ENCODE results near the gene COL18A1.

The COL18A1 gene

DNA sequence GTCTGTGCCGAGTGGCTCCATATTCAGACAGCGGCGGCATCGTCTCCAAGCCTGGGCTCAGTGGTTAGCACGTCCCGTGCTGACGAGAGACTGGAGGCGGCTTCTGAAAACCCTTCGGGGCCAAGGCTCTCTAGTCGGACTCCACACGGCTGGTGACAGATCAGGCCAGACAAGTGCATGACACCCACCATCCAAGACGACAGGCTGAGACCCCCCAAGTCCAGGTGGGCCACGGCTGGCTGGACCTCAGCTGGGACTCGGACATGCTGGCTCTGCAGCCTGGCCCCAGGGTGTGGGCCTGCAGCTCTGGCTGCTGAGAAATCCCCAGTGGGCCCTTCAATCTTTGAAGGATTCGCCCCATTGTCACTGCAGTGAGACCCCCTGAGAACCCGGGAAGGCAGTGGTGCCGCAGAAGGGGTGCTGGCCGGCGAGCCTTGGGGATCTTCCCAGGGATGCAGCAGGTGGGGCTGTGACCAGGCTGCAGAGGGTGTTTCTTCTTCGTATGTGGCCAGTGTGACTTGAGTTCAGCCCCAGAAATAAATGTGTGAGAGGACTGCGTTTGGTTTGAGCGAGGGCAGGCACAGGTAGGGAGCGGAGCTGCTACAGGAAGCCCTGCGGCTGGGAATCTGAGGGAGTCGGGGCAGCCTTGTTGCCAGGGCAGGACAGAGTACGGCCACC is 153.2 kb downstream of the COL18A1 start:
- ATAC-seq, result no peak
- no peak for TF ChIP-seq GLIS3 (CRISPR knock-in tag; IDR thresholded peaks at IDR 0.05)
- TF ChIP-seq ZNF70 (CRISPR knock-in tag; IDR thresholded peaks at IDR 0.05), result no peak
- no peak for TF ChIP-seq ISL1 (CRISPR knock-in tag; IDR thresholded peaks at IDR 0.05)
- no peak for TF ChIP-seq ZFP30 (CRISPR knock-in tag; IDR thresholded peaks at IDR 0.05)
- no peak for TF ChIP-seq ZC3H10 (CRISPR knock-in tag; IDR thresholded peaks at IDR 0.05)
- no peak for TF ChIP-seq TOX (CRISPR knock-in tag; IDR thresholded peaks at IDR 0.05; ENCODE audit: borderline replicate concordance)
- TF ChIP-seq ZNF565 (CRISPR knock-in tag; conservative IDR thresholded peaks at IDR 0.05; ENCODE audit: low read depth), result no peak
- TF ChIP-seq, protein P1, sequence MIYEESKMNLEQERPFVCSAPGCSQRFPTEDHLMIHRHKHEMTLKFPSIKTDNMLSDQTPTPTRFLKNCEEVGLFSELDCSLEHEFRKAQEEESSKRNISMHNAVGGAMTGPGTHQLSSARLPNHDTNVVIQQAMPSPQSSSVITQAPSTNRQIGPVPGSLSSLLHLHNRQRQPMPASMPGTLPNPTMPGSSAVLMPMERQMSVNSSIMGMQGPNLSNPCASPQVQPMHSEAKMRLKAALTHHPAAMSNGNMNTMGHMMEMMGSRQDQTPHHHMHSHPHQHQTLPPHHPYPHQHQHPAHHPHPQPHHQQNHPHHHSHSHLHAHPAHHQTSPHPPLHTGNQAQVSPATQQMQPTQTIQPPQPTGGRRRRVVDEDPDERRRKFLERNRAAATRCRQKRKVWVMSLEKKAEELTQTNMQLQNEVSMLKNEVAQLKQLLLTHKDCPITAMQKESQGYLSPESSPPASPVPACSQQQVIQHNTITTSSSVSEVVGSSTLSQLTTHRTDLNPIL (CRISPR knock-in tag; IDR thresholded peaks at IDR 0.05; ENCODE audit: low read depth), result no peak
- no peak for TF ChIP-seq ZFP3 (CRISPR knock-in tag; IDR thresholded peaks at IDR 0.05)
- no peak for TF ChIP-seq RARB (CRISPR knock-in tag; IDR thresholded peaks at IDR 0.05)
- no peak for TF ChIP-seq CSRNP3 (CRISPR knock-in tag; IDR thresholded peaks at IDR 0.05)
- TF ChIP-seq TSHZ2 (CRISPR knock-in tag; IDR thresholded peaks at IDR 0.05), result no peak
- no peak for TF ChIP-seq ESRRG (CRISPR knock-in tag; IDR thresholded peaks at IDR 0.05)
- TF ChIP-seq OSR1 (CRISPR knock-in tag; IDR thresholded peaks at IDR 0.05), result no peak
- no peak for TF ChIP-seq PATZ1 (CRISPR knock-in tag; IDR thresholded peaks at IDR 0.05; ENCODE audit: borderline replicate concordance)

DNA sequence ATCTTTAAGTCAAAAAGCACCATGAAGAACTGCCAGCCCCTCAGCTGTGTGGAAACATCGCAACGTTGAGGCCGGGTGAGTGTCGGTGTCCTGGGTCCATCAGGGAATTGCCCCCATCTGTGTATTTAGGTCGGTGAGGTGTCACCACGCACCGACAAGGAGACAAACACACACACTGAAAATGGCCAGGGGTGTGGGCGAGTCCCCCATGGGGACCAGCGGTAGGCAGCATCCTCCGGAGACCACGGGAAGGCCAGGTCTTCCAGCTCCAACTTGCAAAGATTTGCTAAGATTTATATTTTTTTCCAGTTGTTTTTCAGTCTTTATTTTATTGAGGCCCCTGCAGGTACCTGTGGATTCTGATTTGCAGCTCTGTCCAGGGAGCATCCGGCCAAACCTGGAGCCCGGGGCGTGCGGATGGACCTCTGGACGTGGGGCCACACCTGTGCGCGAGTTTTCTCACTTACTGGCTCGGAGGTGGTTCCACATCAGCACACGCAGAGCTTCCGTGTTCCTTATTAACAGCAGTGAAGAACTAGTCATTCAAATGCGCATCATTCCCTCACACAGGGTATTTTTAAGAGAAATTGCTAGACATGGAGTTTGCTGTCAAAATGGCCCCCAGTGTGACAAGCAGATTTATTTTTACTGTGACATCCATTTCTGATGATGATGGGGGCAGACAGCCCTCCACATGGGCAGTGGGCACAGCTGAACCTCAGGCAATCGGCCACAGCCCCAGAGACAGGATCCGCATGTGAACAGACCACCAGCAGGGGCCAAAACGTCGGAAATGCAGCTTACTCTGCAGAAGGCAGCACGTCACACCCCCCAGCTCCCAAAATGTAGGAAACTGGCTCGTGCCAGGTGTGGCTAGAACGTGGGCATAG is 154.5 kb downstream of the COL18A1 start:
- TF ChIP-seq PATZ1 (CRISPR knock-in tag; IDR thresholded peaks at IDR 0.05; ENCODE audit: borderline replicate concordance) (no peak), POU6F1 (CRISPR knock-in tag; IDR thresholded peaks at IDR 0.05; ENCODE audit: borderline replicate concordance, low read depth) (no peak), RARB (CRISPR knock-in tag; IDR thresholded peaks at IDR 0.05) (no peak), ESRRG (CRISPR knock-in tag; IDR thresholded peaks at IDR 0.05) (no peak), ISL1 (CRISPR knock-in tag; IDR thresholded peaks at IDR 0.05) (no peak)
- ATAC-seq, result no peak
